Measurements from ENCODE around the gene PTPRD. TPM values are rescaled to one million over a fixed set of nuclear protein-coding genes. Genes with fewer than 3 reads are reported as not detected.

Gene PTPRD
- total RNA-seq, 4 donors from 2014 or later = 0.72 to 8.0 (median 3.0) TPM

- intact Hi-C loops (cut with DNase I; ENCODE audit: low total_unique reads) = no loop called here
- no peak for DNase-seq (ENCODE audit: low spot score in 2 of 2)
- no peak for TF ChIP-seq CTCF (IDR thresholded peaks at IDR 0.05)
- no peak for TF ChIP-seq POLR2A (IDR thresholded peaks at IDR 0.05)
- 82 to 86% methylated on average over 15 of the region's 15 CpGs for WGBS, 2 donors
- H3K4me3 ChIP-seq (ENCODE audit: low read depth, poor library complexity, severe bottlenecking) = no peak overlapping the region
These were observed 2281.1 kb downstream of the PTPRD start for GRCh38 chr9:8331507-8332330.

- intact Hi-C loops (cut with DNase I; ENCODE audit: low total_unique reads) = no loop called here
- no peak for DNase-seq (ENCODE audit: low spot score in 2 of 2)
- no peak overlapping the region for H3K4me3 ChIP-seq (ENCODE audit: low read depth, poor library complexity, severe bottlenecking)
- TF ChIP-seq CTCF (IDR thresholded peaks at IDR 0.05) (no peak), POLR2A (IDR thresholded peaks at IDR 0.05) (no peak)
- WGBS, 2 donors = 90% methylated on average over 10 to 13 of the region's 13 CpGs
These were observed 2283.1 kb downstream of the PTPRD start for GRCh38 chr9:8329561-8330283.

GRCh38 chr9:8315211-8315610 is 2297.6 kb downstream of the PTPRD start:
- no peak overlapping the region for H3K4me3 ChIP-seq (ENCODE audit: low read depth, poor library complexity, severe bottlenecking)
- DNase-seq (ENCODE audit: low spot score in 2 of 2) = no peak
- TF ChIP-seq POLR2A (IDR thresholded peaks at IDR 0.05) (no peak), CTCF (IDR thresholded peaks at IDR 0.05) (no peak)
- WGBS, 2 donors = 93% methylated on average over 5 of the region's 5 CpGs
- intact Hi-C loops (cut with DNase I; ENCODE audit: low total_unique reads) = no loop called here

GRCh38 chr9:8309258-8309657 is 2303.5 kb downstream of the PTPRD start:
- intact Hi-C loops (cut with DNase I; ENCODE audit: low total_unique reads) = no loop called here
- TF ChIP-seq CTCF (IDR thresholded peaks at IDR 0.05) (no peak), POLR2A (IDR thresholded peaks at IDR 0.05) (no peak)
- H3K4me3 ChIP-seq (ENCODE audit: low read depth, poor library complexity, severe bottlenecking) = no peak overlapping the region
- DNase-seq (ENCODE audit: low spot score in 2 of 2) = no peak

GRCh38 chr9:8304720-8305119 is 2308.1 kb downstream of the PTPRD start:
- intact Hi-C loops (cut with DNase I; ENCODE audit: low total_unique reads) = no loop called here
- H3K4me3 ChIP-seq (ENCODE audit: low read depth, poor library complexity, severe bottlenecking) = no peak overlapping the region
- 64 to 83% methylated on average over 2 of the region's 2 CpGs for WGBS, 2 donors
- DNase-seq (ENCODE audit: low spot score in 2 of 2) = no peak
- no peak for TF ChIP-seq CTCF (IDR thresholded peaks at IDR 0.05)
- TF ChIP-seq POLR2A (IDR thresholded peaks at IDR 0.05) = no peak
